Colonic mucosa (tissue), 4 donors: ENCODE data around the gene LCTL. TPM values are rescaled to one million over a fixed set of nuclear protein-coding genes. Genes with fewer than 3 reads are reported as not detected.

Experiments
- DNase-seq: peaks from one replicate; pipeline ENCODE4 v3.0.0-alpha.2; 2020
- H3K27ac ChIP-seq: fragments of 200-600 bp; one replicate; pipeline ENCODE4 v1.8.0; 2021
- H3K27me3 ChIP-seq: fragments of 200-600 bp; one replicate; pipeline ENCODE4 v1.8.0; 2021
- H3K36me3 ChIP-seq: fragments of 200-600 bp; one replicate; pipeline ENCODE4 v1.8.0; 2021
- H3K4me1 ChIP-seq: fragments of 200-600 bp; one replicate; pipeline ENCODE4 v1.8.0; 2021; ENCODE audit warnings: mild to moderate bottlenecking
- H3K4me3 ChIP-seq: fragments of 200-600 bp; one replicate; pipeline ENCODE4 v1.8.0; 2021
- H3K9ac ChIP-seq, 2 donors: one replicate each; pipeline ENCODE4 v1.7.0; 2013; ENCODE audit warnings: control low read depth in 2 of 2, low read depth in 2 of 2, low read length in 2 of 2
- H3K9me3 ChIP-seq: fragments of 200-600 bp; one replicate; pipeline ENCODE4 v1.8.0; 2021
- CTCF ChIP-seq: fragments of 200-600 bp; IDR thresholded peaks from one replicate; pipeline ENCODE4 v1.8.0; 2022; ENCODE audit warnings: antibody characterized with exemption, mild to moderate bottlenecking
- intact Hi-C: fragments of 100-400 bp; cut with DNase I; formaldehyde crosslinking; loops from one replicate; pipeline ENCODE4 v1.14.1; 2022
- total RNA-seq, 2 donors: library from RNA; stranded (reverse); fragmentation: NEBNext Ultra II Directional in 1 of 2; extraction: Animal tissue kit (Norgen Biotek cat#: 25700) in 1 of 2; gene quantifications; one replicate each; pipeline ENCODE4 v1.2.1, GENCODE V29; 2021
- donor health status: healthy.
- donor health status: DM: no; HTN: no; CAD: no.
- donor health status: DM: no; HTN: no; CAD: no.

The LCTL gene
- total RNA-seq, 2 donors from 2014 or later: not detected

DNA sequence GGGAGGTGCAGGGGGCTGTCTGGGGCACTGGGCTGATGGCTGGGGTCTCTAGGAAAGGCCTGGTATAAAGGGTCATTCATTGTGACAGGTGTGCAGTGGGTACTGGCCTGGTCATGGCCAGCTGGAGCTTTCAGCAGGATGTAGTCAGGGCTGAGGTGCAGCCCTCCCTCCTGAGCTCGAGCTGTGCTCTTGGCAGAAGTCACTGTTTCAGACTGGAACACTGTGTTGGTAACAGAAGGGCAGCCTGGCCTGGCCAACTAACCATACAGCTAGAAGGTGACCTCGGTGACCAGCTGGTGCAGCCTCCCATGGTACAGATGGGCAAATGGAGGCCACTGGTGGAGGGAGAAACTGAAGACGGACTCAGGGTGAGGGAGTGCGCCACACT, 34.4 kb upstream of the LCTL start:
- no peak for DNase-seq
- no peaks in the 10 kb centered on the region for H3K4me1 ChIP-seq
- H3K27me3 ChIP-seq: no peaks in the 10 kb centered on the region
- no peak overlapping the region for H3K4me3 ChIP-seq
- no peak overlapping the region for H3K9ac ChIP-seq
- no peaks in the 10 kb centered on the region for H3K9me3 ChIP-seq
- no peak for TF ChIP-seq CTCF
- H3K36me3 ChIP-seq: no peaks in the 10 kb centered on the region
- no peak overlapping the region for H3K27ac ChIP-seq
- intact Hi-C loops: loop anchor here (5.0 kb wide), 1 partner anchor 252 kb away; no protein-coding TSS in a partner anchor

DNA sequence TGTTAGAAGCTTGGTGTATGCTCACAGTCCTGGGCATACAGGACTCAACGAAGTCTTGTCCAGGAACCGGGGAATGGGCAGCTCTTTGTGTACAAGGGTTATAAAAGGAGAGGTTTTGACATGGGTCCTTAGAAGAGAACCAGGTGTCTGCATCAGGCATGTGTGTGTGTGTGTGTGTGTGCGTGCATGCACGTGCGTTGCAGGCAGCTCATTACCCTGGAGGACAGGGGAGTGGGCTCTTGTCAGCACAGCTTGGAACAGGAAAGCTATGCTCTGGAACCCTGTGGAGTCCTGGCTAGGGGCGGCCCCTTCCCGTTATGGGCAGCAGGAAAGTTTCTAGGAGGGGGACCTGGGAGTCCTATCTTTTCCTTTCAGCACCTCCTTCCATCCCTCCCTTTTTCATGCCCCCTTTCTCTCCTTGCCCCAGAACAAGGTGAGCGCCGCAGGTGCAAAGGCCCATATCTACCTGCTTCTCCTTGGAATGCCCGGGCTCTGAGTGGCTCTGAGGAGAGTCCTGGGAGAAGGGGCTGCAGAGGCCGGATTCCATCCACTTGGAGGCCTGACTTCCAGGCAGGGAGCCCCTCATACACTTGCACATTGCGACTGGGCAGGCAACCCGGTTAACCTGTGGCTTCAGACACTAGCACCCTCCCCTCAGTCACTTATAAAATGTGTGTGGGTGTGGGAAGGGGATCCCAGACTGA, 33.9 kb upstream of the LCTL start:
- no peaks in the 10 kb centered on the region for H3K27me3 ChIP-seq
- no peaks in the 10 kb centered on the region for H3K4me1 ChIP-seq
- H3K27ac ChIP-seq: no peak overlapping the region
- TF ChIP-seq CTCF: no peak
- no peaks in the 10 kb centered on the region for H3K36me3 ChIP-seq
- H3K9me3 ChIP-seq: no peaks in the 10 kb centered on the region
- intact Hi-C loops: loop anchor here (5.0 kb wide), 1 partner anchor 253 kb away; no protein-coding TSS in a partner anchor
- no peak overlapping the region for H3K4me3 ChIP-seq
- DNase-seq: no peak
- no peak overlapping the region for H3K9ac ChIP-seq

DNA sequence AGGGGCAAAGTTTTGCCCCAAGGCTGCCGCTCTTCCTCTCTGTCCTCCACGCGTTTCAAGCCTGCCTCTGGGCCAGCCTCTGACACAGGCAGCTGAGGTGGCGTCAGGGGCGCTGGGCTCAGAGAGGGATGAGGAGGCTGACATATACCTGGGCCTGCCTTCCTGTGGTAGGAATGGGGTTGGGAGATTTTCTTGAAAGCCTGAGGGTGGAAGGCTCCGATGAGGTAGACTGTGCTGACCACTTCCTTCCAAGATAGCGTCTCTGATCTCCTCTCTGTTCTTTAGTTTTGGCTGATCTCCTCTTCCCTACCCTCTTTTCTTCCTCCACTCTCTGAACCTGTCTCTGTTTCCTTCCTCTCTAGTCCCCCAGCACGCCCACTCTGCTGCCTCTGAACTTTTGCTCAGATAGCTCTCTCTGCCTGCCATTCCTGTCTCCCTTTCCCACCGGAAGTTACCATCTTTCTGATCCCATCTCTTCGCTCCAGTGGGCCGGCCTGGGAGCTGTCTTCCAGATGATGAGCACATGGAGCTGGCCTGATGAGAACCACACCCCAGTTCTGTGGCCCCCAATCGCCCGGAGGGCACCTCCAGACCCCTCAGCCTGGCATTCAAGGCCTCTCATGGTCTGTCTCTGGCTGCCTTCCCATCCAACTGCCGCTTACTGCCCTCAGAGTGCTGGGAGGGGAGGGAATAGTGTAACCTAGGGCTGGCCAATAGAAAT, 32.5 kb upstream of the LCTL start:
- Histone ChIP-seq H3K9ac (no peak overlapping the region), H3K9me3 (no peaks in the 10 kb centered on the region), H3K4me1 (no peaks in the 10 kb centered on the region), H3K27ac (no peak overlapping the region), H3K4me3 (no peak overlapping the region), H3K36me3 (no peaks in the 10 kb centered on the region), H3K27me3 (no peaks in the 10 kb centered on the region)
- no peak for TF ChIP-seq CTCF
- intact Hi-C loops: no loop called here
- DNase-seq: no peak

DNA sequence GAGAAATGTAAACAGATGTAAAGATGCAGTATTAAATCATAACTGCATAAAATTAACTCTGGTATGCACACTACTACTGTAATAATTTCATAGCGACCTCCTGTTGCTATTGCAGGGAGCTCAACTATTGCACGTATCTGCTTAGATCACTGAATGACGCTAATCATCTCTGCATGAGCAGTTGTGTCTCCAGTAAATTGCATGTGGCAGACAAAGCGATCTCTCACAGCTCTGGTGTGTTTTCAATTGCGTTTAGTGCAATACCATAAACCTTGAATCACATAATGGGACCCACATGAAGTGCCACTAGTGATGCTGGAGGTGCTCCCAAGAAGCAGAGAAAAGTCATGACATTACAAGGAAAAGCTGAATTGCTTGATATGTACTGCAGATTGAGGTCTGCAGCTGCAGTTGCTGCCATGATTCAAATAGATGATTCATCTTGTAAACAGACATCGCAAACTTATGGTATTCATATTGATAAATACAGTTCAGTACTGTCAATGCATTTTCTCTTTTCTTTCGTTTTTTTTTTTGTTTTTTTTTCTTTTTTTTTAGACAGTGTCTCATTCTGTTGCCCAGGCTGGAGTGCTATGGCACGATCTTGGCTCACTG, 30.2 kb upstream of the LCTL start:
- Histone ChIP-seq H3K4me1 (no peaks in the 10 kb centered on the region), H3K27me3 (no peaks in the 10 kb centered on the region), H3K27ac (no peak overlapping the region), H3K36me3 (no peaks in the 10 kb centered on the region), H3K4me3 (no peak overlapping the region), H3K9me3 (no peaks in the 10 kb centered on the region), H3K9ac (no peak overlapping the region)
- intact Hi-C loops: no loop called here
- no peak for TF ChIP-seq CTCF
- no peak for DNase-seq

DNA sequence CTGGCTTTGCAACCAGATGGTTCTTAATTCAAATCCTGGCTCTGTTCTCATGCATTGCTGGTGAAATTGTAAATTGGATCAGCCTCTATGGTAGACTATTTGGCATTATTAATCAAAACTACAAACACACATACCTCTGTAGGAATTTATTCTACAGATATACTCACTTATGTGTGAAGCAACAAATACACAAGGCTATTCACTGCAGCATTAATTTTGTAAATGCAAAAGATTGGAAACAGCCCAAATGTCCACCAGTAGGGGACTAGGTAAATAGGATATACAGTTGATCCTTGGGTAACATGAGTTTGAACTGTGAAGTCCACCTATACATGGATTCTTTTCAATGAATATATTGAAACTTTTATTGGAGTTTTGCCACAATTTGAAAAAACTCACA, 29.5 kb upstream of the LCTL start:
- Histone ChIP-seq H3K27ac (no peak overlapping the region), H3K4me3 (no peak overlapping the region), H3K27me3 (no peaks in the 10 kb centered on the region), H3K36me3 (no peaks in the 10 kb centered on the region), H3K4me1 (no peaks in the 10 kb centered on the region), H3K9me3 (no peaks in the 10 kb centered on the region), H3K9ac (no peak overlapping the region)
- intact Hi-C loops: no loop called here
- no peak for DNase-seq
- no peak for TF ChIP-seq CTCF
